GM12878 (cell line): ENCODE results near the gene SESN3. TPM values are rescaled to one million over a fixed set of nuclear protein-coding genes. Genes with fewer than 3 reads are reported as not detected.

Source experiments
- ATF7 ChIP-seq: fragments of 450-650 bp; IDR thresholded peaks from 2 replicates; pipeline ENCODE4 v1.6.1; 2016; ENCODE audit warnings: low read depth, mild to moderate bottlenecking
- CHD1 ChIP-seq: IDR thresholded peaks from 2 replicates; pipeline ENCODE4 v1.6.1; 2012; ENCODE audit warnings: low read depth, low read length, improper control_type of control experiment
- CREM ChIP-seq: IDR thresholded peaks from 2 replicates; pipeline ENCODE4 v1.6.1; 2014; ENCODE audit warnings: antibody characterized with exemption, low read depth
- ELK1 ChIP-seq: IDR thresholded peaks from 2 replicates; pipeline ENCODE4 v1.6.1; 2012; ENCODE audit warnings: low read depth, low read length, improper control_type of control experiment
- HCFC1 ChIP-seq: fragments of 150-350 bp; IDR thresholded peaks from 2 replicates; pipeline ENCODE4 v1.6.1; 2014; ENCODE audit warnings: low read length
- HDGF ChIP-seq: fragments of 450-650 bp; IDR thresholded peaks from 2 replicates; pipeline ENCODE4 v1.6.1; 2016; ENCODE audit warnings: antibody characterized with exemption
- IRF4 ChIP-seq: IDR thresholded peaks from 2 replicates; pipeline ENCODE4 v1.6.1; 2011; ENCODE audit warnings: low read depth, low read length
- MTA2 ChIP-seq: fragments of 450-650 bp; IDR thresholded peaks from 2 replicates; pipeline ENCODE4 v1.6.1; 2016; ENCODE audit warnings: low read depth, mild to moderate bottlenecking, moderate library complexity
- NBN ChIP-seq: fragments of 450-650 bp; IDR thresholded peaks from 2 replicates; pipeline ENCODE4 v1.6.1; 2016
- PAX5 ChIP-seq: IDR thresholded peaks from 2 replicates; pipeline ENCODE4 v1.6.1; 2011; ENCODE audit warnings: low read depth, low read length, borderline replicate concordance
- POLR2AphosphoS5 ChIP-seq: IDR thresholded peaks from 2 replicates; pipeline ENCODE4 v1.6.1; 2011; ENCODE audit warnings: mild to moderate bottlenecking, low read length, inconsistent platforms
- RELA ChIP-seq: fragments of 450-650 bp; IDR thresholded peaks from 2 replicates; pipeline ENCODE4 v1.8.0; 2014; ENCODE audit warnings: borderline replicate concordance; ENCODE audit not compliant: partially characterized antibody
- SIN3A ChIP-seq: IDR thresholded peaks from 2 replicates; pipeline ENCODE4 v1.6.1; 2012; ENCODE audit warnings: low read depth, low read length, improper control_type of control experiment
- SMARCA5 ChIP-seq: fragments of 450-650 bp; IDR thresholded peaks from 2 replicates; pipeline ENCODE4 v1.6.1; 2017; ENCODE audit warnings: mild to moderate bottlenecking
- TAF1 ChIP-seq: IDR thresholded peaks from 2 replicates; pipeline ENCODE4 v1.6.1; 2011; ENCODE audit warnings: mild to moderate bottlenecking, low read depth, low read length, borderline replicate concordance
- TCF12 ChIP-seq: IDR thresholded peaks from 2 replicates; pipeline ENCODE4 v1.6.1; 2011; ENCODE audit warnings: low read depth, mild to moderate bottlenecking, low read length
- ZNF207 ChIP-seq: fragments of 450-650 bp; IDR thresholded peaks from 2 replicates; pipeline ENCODE4 v1.6.1; 2014; ENCODE audit warnings: antibody characterized with exemption, mild to moderate bottlenecking, borderline replicate concordance
- polyA plus RNA-seq, 11 experiments: library from polyadenylated mRNA; depleted of rRNA in 4 of 11; unstranded in 6 of 11; stranded (reverse) in 5 of 11; fragments of >200 nt; fragmentation: Nextera tagmentation in 4 of 11; fragmentation: Illumina TruSeq in 1 of 11; extraction: Ambion mirVana in 4 of 11; extraction: Trizol in 1 of 11; gene quantifications; 1 replicate in 1 of 11; 2 replicates in 10 of 11; pipeline versions ENCODE4 v1.2.1 to v1.2.3, GENCODE V29; 2011 to 2016; ENCODE audit warnings: inconsistent platforms in 2 of 11, missing spikeins in 2 of 11, low read depth in 1 of 11
- total RNA-seq, 4 experiments: library from RNA; depleted of rRNA in 3 of 4; stranded (reverse); fragments of >200 nt in 3 of 4; fragmentation: Illumina TruSeq in 1 of 4; extraction: Trizol in 1 of 4; gene quantifications; 2 replicates each; pipeline versions ENCODE4 v1.2.1 to v1.2.3, GENCODE V29; 2013 to 2021
- TF ChIP-seq, protein P1 (sequence below): IDR thresholded peaks from 2 replicates; pipeline ENCODE4 v1.6.1; 2012; ENCODE audit warnings: low read depth, low read length, improper control_type of control experiment

The SESN3 gene
- total and polyA plus RNA-seq, 10 of the 15 experiments (the other 5 are each of a cell fraction or from before 2014, with no cell fraction given) = 0.64 to 6.7 (median 3.0) TPM

- TF ChIP-seq IRF4 (peak; percentile 51), RELA (peak; percentile 68), SMARCA5 (peak; percentile 82; the same call in 1 of the 2 replicates), CHD1 (no peak), SIN3A (0 out of 2 replicates have a peak, but pooled peaks have one; percentile 21), TAF1 (peak; percentile 63; the same call in 1 of the 2 replicates), HCFC1 (no peak), ZNF207 (peak; percentile 45; the same call in 1 of the 2 replicates), ELK1 (0 out of 2 replicates have a peak, but pooled peaks have one; percentile 36), POLR2AphosphoS5 (peak; percentile 77), CREM (peak; percentile 88), HDGF (peak; percentile 77; the same call in 1 of the 2 replicates), PAX5 (peak; percentile 83), ATF7 (peak; percentile 92), NBN (peak; percentile 90), TCF12 (0 out of 2 replicates have a peak, but pooled peaks have one; percentile 4), MTA2 (peak; percentile 53)
- TF ChIP-seq, protein P1, sequence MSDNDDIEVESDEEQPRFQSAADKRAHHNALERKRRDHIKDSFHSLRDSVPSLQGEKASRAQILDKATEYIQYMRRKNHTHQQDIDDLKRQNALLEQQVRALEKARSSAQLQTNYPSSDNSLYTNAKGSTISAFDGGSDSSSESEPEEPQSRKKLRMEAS = peak; percentile 73; the same call in 1 of the 2 replicates
Observed at GRCh38 chr11:95150956-95151684, 79.9 kb downstream of the SESN3 start (continued).
